WTC11 (cell line): ENCODE results near the gene SDC1. TPM values are rescaled to one million over a fixed set of nuclear protein-coding genes. Genes with fewer than 3 reads are reported as not detected.

Experiments used
- ATAC-seq: fragments of 200-7000 bp; cut with Tn5 transposase; 2 replicates; pipeline ENCODE4 v1.10.0; 2021; ENCODE audit warnings: mild to moderate bottlenecking, moderate library complexity
- CTCF ChIA-PET: fragments of 300-600 bp; sonication (Branson Sonifier 250); formaldehyde crosslinking; loops from one replicate; lab custom pipeline; 2021; ENCODE audit warnings: antibody characterized with exemption; lab: Charles Lee
- POLR2A ChIA-PET: fragments of 350-600 bp; sonication (Branson Sonifier 250); formaldehyde crosslinking; loops from one replicate; lab custom pipeline; 2021; ENCODE audit warnings: antibody characterized with exemption; lab: Charles Lee
- DNase-seq: peaks from one replicate; pipeline ENCODE4 v3.0.0; 2021; ENCODE audit warnings: low spot score
- H3K27ac Mint-ChIP-seq: 2 replicates; pipeline ENCODE4 v1.8.0; 2021; ENCODE audit warnings: mixed read lengths
- H3K27me3 Mint-ChIP-seq: 2 replicates; pipeline ENCODE4 v1.8.0; 2021; ENCODE audit warnings: low read depth, mild to moderate bottlenecking, moderate library complexity, mixed read lengths
- H3K36me3 Mint-ChIP-seq: 2 replicates; pipeline ENCODE4 v1.8.0; 2021; ENCODE audit warnings: mixed read lengths
- H3K4me1 Mint-ChIP-seq: 2 replicates; pipeline ENCODE4 v1.8.0; 2022; ENCODE audit warnings: mixed read lengths
- H3K4me3 Mint-ChIP-seq: 2 replicates; pipeline ENCODE4 v1.8.0; 2021; ENCODE audit warnings: mild to moderate bottlenecking, moderate library complexity, mixed read lengths
- H3K9me3 Mint-ChIP-seq: 2 replicates; pipeline ENCODE4 v1.8.0; 2021; ENCODE audit warnings: mixed read lengths
- AFF4 ChIP-seq: sonication (generic); formaldehyde crosslinking; IDR thresholded peaks from 2 replicates; pipeline ENCODE4 v1.8.1; 2023; ENCODE audit warnings: mild to moderate bottlenecking, missing genetic modification reagents, borderline replicate concordance
- AR ChIP-seq: fragments of 250-450 bp; sonication (Bioruptor Pico); IDR thresholded peaks from 2 replicates; pipeline ENCODE4 v1.9.0; 2021; ENCODE audit warnings: mild to moderate bottlenecking
- ATF1 ChIP-seq: sonication (generic); formaldehyde crosslinking; IDR thresholded peaks from 2 replicates; pipeline ENCODE4 v1.8.1; 2023; ENCODE audit warnings: mild to moderate bottlenecking, moderate library complexity, missing genetic modification reagents
- ATF3 ChIP-seq: sonication (generic); formaldehyde crosslinking; conservative IDR thresholded peaks from 2 replicates; pipeline ENCODE4 v1.8.1; 2022; ENCODE audit warnings: mild to moderate bottlenecking, missing genetic modification reagents
- CBFB ChIP-seq: sonication (generic); formaldehyde crosslinking; IDR thresholded peaks from 2 replicates; pipeline ENCODE4 v1.8.1; 2022; ENCODE audit warnings: mild to moderate bottlenecking, low read depth, missing genetic modification reagents
- CREB1 ChIP-seq: sonication (generic); formaldehyde crosslinking; IDR thresholded peaks from 2 replicates; pipeline ENCODE4 v1.8.0; 2023; ENCODE audit warnings: mild to moderate bottlenecking, missing genetic modification reagents
- E2F1 ChIP-seq: sonication (generic); formaldehyde crosslinking; IDR thresholded peaks from 2 replicates; pipeline ENCODE4 v1.8.0; 2022; ENCODE audit warnings: mild to moderate bottlenecking, missing genetic modification reagents
- EMX1 ChIP-seq: fragments of 250-450 bp; sonication (Bioruptor Pico); IDR thresholded peaks from 2 replicates; pipeline ENCODE4 v1.8.0; 2021; ENCODE audit warnings: mild to moderate bottlenecking
- ERG ChIP-seq: fragments of 250-450 bp; sonication (Bioruptor Pico); IDR thresholded peaks from 2 replicates; pipeline ENCODE4 v1.8.0; 2021; ENCODE audit warnings: mild to moderate bottlenecking
- GABPB1 ChIP-seq: sonication (generic); formaldehyde crosslinking; IDR thresholded peaks from 2 replicates; pipeline ENCODE4 v1.8.1; 2023; ENCODE audit warnings: mild to moderate bottlenecking, missing genetic modification reagents
- IRF1 ChIP-seq: sonication (generic); formaldehyde crosslinking; IDR thresholded peaks from 2 replicates; pipeline ENCODE4 v1.8.0; 2023; ENCODE audit warnings: missing genetic modification reagents
- JAZF1 ChIP-seq: fragments of 250-450 bp; sonication (Bioruptor Pico); IDR thresholded peaks from 2 replicates; pipeline ENCODE4 v1.9.0; 2021; ENCODE audit warnings: moderate library complexity, mild to moderate bottlenecking, inconsistent platforms
- RORB ChIP-seq: fragments of 250-450 bp; sonication (Bioruptor Pico); IDR thresholded peaks from 2 replicates; pipeline ENCODE4 v1.9.0; 2021; ENCODE audit warnings: mild to moderate bottlenecking
- USF1 ChIP-seq: sonication (generic); formaldehyde crosslinking; IDR thresholded peaks from 2 replicates; pipeline ENCODE4 v1.8.0; 2022; ENCODE audit warnings: mild to moderate bottlenecking, missing genetic modification reagents
- USF2 ChIP-seq: sonication (generic); formaldehyde crosslinking; IDR thresholded peaks from 2 replicates; pipeline ENCODE4 v1.8.1; 2023; ENCODE audit warnings: mild to moderate bottlenecking, missing genetic modification reagents, moderate library complexity
- ZNF219 ChIP-seq: sonication (generic); formaldehyde crosslinking; IDR thresholded peaks from 2 replicates; pipeline ENCODE4 v1.8.0; 2023; ENCODE audit warnings: missing genetic modification reagents, mild to moderate bottlenecking, borderline replicate concordance
- total RNA-seq: library from RNA; stranded (reverse); gene quantifications from 3 replicates; pipeline ENCODE4 v1.2.3, GENCODE V29; 2021

Gene SDC1
- total RNA-seq, 1 experiment from 2014 or later = 52.6 TPM

GRCh38 chr2:20167356-20167755 lies 57.6 kb downstream of the SDC1 start (continued):
- no peak for TF ChIP-seq USF1
- no peak for TF ChIP-seq CREB1 (CRISPR knock-in tag)
- TF ChIP-seq JAZF1 = no peak
- TF ChIP-seq USF2 (CRISPR knock-in tag) = no peak
- TF ChIP-seq GABPB1 (CRISPR knock-in tag) = no peak
- no peak for TF ChIP-seq CBFB (CRISPR knock-in tag)
- no peak for TF ChIP-seq AFF4 (CRISPR knock-in tag)

- Mint-ChIP-seq H3K27ac (no peak overlapping the region), H3K36me3 (no peaks in the 10 kb centered on the region), H3K4me3 (no peak overlapping the region), H3K9me3 (no peaks in the 10 kb centered on the region), H3K27me3 (no peaks in the 10 kb centered on the region), H3K4me1 (peaks cover 8% of the 10 kb centered on the region)
- ATAC-seq = no peak
- POLR2A ChIA-PET = no interaction called here
- TF ChIP-seq AR (CRISPR knock-in tag) = no peak
- no peak for TF ChIP-seq EMX1 (CRISPR knock-in tag)
- no peak for TF ChIP-seq ZNF219 (CRISPR knock-in tag)
- DNase-seq = no peak
- CTCF ChIA-PET = no interaction called here
These were observed 59.0 kb downstream of the SDC1 start for GRCh38 chr2:20165677-20166509.

GRCh38 chr2:20164734-20165478 lies 60.0 kb downstream of the SDC1 start:
- Mint-ChIP-seq H3K36me3 (no peaks in the 10 kb centered on the region), H3K27ac (no peak overlapping the region), H3K4me3 (no peak overlapping the region), H3K27me3 (no peaks in the 10 kb centered on the region), H3K4me1 (peaks cover 4% of the 10 kb centered on the region), H3K9me3 (peaks cover 3% of the 10 kb centered on the region)
- POLR2A ChIA-PET = no interaction called here
- CTCF ChIA-PET = interaction anchor here (1.3 kb wide), 1 partner anchor 28 kb away, joined by 3 read pairs; no protein-coding TSS in a partner anchor
- ATAC-seq (no peak), DNase-seq (no peak)
- TF ChIP-seq ATF3 (no peak), RORB (no peak), USF2 (CRISPR knock-in tag) (no peak), ATF1 (CRISPR knock-in tag) (no peak), E2F1 (no peak), CBFB (CRISPR knock-in tag) (no peak), IRF1 (CRISPR knock-in tag) (no peak), ERG (CRISPR knock-in tag) (no peak)
